ENCODE results near the gene S1PR3.

- TF ChIP-seq POLR2AphosphoS5 (IDR thresholded peaks at IDR 0.05) = no peak
- TF ChIP-seq, protein P1, sequence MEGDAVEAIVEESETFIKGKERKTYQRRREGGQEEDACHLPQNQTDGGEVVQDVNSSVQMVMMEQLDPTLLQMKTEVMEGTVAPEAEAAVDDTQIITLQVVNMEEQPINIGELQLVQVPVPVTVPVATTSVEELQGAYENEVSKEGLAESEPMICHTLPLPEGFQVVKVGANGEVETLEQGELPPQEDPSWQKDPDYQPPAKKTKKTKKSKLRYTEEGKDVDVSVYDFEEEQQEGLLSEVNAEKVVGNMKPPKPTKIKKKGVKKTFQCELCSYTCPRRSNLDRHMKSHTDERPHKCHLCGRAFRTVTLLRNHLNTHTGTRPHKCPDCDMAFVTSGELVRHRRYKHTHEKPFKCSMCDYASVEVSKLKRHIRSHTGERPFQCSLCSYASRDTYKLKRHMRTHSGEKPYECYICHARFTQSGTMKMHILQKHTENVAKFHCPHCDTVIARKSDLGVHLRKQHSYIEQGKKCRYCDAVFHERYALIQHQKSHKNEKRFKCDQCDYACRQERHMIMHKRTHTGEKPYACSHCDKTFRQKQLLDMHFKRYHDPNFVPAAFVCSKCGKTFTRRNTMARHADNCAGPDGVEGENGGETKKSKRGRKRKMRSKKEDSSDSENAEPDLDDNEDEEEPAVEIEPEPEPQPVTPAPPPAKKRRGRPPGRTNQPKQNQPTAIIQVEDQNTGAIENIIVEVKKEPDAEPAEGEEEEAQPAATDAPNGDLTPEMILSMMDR (IDR thresholded peaks at IDR 0.05) = no peak
These were observed 2.7 kb downstream of the S1PR3 start for GRCh38 chr9:88993871-88994460.

Data from prostate gland (tissue), 2 donors.